OCI-LY7 (cell line): ENCODE measurements around the gene VPS13D. TPM values are rescaled to one million over a fixed set of nuclear protein-coding genes. Genes with fewer than 3 reads are reported as not detected.
"Not testable (repeated sequence)": the region's sequence is repeated elsewhere in the genome, so short reads cannot be mapped to it uniquely, and the experiment has no call there.

ENCODE experiments used
- BruUV-seq: library from RNA; stranded (reverse); fragments of 400-500 nt; replicated peaks from 2 replicates; lab custom pipeline; 2021; lab: Mats Ljungman, UMichigan
- CTCF ChIA-PET: fragments of 300-600 bp; sonication (Branson Sonifier 250); formaldehyde crosslinking; loops from one replicate; lab custom pipeline; 2022; ENCODE audit warnings: antibody characterized with exemption; ENCODE audit not compliant: unreplicated experiment; lab: Charles Lee
- POLR2A ChIA-PET: fragments of 300-600 bp; sonication (Branson Sonifier 250); formaldehyde crosslinking; loops from one replicate; lab custom pipeline; 2022; ENCODE audit warnings: antibody characterized with exemption; lab: Charles Lee
- DNase-seq: peaks from one replicate; pipeline ENCODE4 v3.0.0-alpha.2; 2015; ENCODE audit warnings: low spot score
- H2AFZ ChIP-seq: fragments of 200-600 bp; sonication (generic), shearing (Covaris generic); 2 replicates; pipeline ENCODE4 v1.6.1; 2014; ENCODE audit warnings: mild to moderate bottlenecking, antibody characterized with exemption, low read length, moderate library complexity
- H3K27ac ChIP-seq: fragments of 200-600 bp; sonication (generic); 2 replicates; pipeline ENCODE4 v1.5.1; 2014; ENCODE audit warnings: mixed run types, low read depth, mild to moderate bottlenecking, moderate library complexity, low read length, inconsistent platforms; ENCODE audit not compliant: poor library complexity, severe bottlenecking
- H3K36me3 ChIP-seq: fragments of 200-600 bp; sonication (generic); 2 replicates; pipeline ENCODE4 v1.6.1; 2014; ENCODE audit warnings: mild to moderate bottlenecking, antibody characterized with exemption, low read length, moderate library complexity, mixed read lengths; ENCODE audit not compliant: insufficient read depth
- H3K4me1 ChIP-seq: fragments of 200-600 bp; sonication (generic); 2 replicates; pipeline ENCODE4 v1.5.1; 2014; ENCODE audit warnings: mild to moderate bottlenecking, low read length; ENCODE audit not compliant: insufficient read depth, poor library complexity, severe bottlenecking
- H3K4me2 ChIP-seq: fragments of 200-600 bp; sonication (generic); 2 replicates; pipeline ENCODE4 v1.6.1; 2014; ENCODE audit warnings: mild to moderate bottlenecking, low read length
- H3K4me3 ChIP-seq: fragments of 200-600 bp; sonication (generic); 2 replicates; pipeline ENCODE4 v1.5.1; 2014; ENCODE audit warnings: mild to moderate bottlenecking, low read depth, low read length; ENCODE audit not compliant: poor library complexity, severe bottlenecking
- H3K79me2 ChIP-seq: fragments of 200-600 bp; sonication (generic); 2 replicates; pipeline ENCODE4 v1.6.1; 2016; ENCODE audit warnings: low read depth, mild to moderate bottlenecking, low read length, moderate library complexity, mixed read lengths; ENCODE audit not compliant: insufficient read depth
- H3K9me2 ChIP-seq: fragments of 200-600 bp; sonication (generic); 2 replicates; pipeline ENCODE4 v1.6.1; 2016; ENCODE audit warnings: mild to moderate bottlenecking, low read length, mixed read lengths; ENCODE audit not compliant: insufficient read depth
- H3K9me3 ChIP-seq: fragments of 200-600 bp; sonication (generic); 2 replicates; pipeline ENCODE4 v1.6.1; 2014; ENCODE audit warnings: mild to moderate bottlenecking, mixed run types, low read length, mixed read lengths
- H4K20me1 ChIP-seq: fragments of 200-600 bp; sonication (generic); 2 replicates; pipeline ENCODE4 v1.6.1; 2014; ENCODE audit warnings: mild to moderate bottlenecking, antibody characterized with exemption, low read length, moderate library complexity, mixed read lengths; ENCODE audit not compliant: insufficient read depth
- CTCF ChIP-seq: fragments of 200-600 bp; sonication (generic); conservative IDR thresholded peaks from 2 replicates; pipeline ENCODE4 v1.5.1; 2014; ENCODE audit warnings: mild to moderate bottlenecking, antibody characterized with exemption, low read length, moderate library complexity, mixed read lengths
- EZH2phosphoT487 ChIP-seq: fragments of 200-600 bp; sonication (generic); IDR thresholded peaks from 2 replicates; pipeline ENCODE4 v1.6.1; 2018; ENCODE audit warnings: low read depth, borderline replicate concordance, mild to moderate bottlenecking, mixed run types, antibody characterized with exemption, low read length, moderate library complexity, mixed read lengths
- intact Hi-C: fragments of 100-400 bp; cut with micrococcal nuclease; formaldehyde crosslinking; loops from one replicate; pipeline ENCODE4 v1.10.0; 2022; ENCODE audit not compliant: unreplicated experiment
- total RNA-seq, 2 experiments: library from RNA; depleted of rRNA in 1 of 2; stranded (reverse); fragments of >200 nt in 1 of 2; shearing (Covaris generic) in 1 of 2; gene quantifications; 2 replicates each; pipeline ENCODE4 v1.2.3, GENCODE V29; 2014 to 2022

The VPS13D gene
- total RNA-seq, 2 experiments from 2014 or later = 23.9 to 39.2 TPM

GRCh38 chr1:12215118-12215961 lies 14.5 kb upstream of the VPS13D start:
- Histone ChIP-seq H3K27ac (no peak overlapping the region), H3K4me2 (no peak overlapping the region), H3K79me2 (no peaks in the 10 kb centered on the region), H3K36me3 (no peaks in the 10 kb centered on the region), H3K9me3 (no peaks in the 10 kb centered on the region), H3K4me1 (peaks cover 10% of the 10 kb centered on the region), H2AFZ (no peak overlapping the region), H3K9me2 (no peaks in the 10 kb centered on the region), H3K4me3 (no peak overlapping the region), H4K20me1 (no peaks in the 10 kb centered on the region)
- intact Hi-C loops = no loop called here
- POLR2A ChIA-PET = interaction anchor here (0.5 to 1.2 kb wide), 2 partner anchors 11 to 114 kb away, joined by 3 to 4 read pairs; no protein-coding TSS in a partner anchor
- TF ChIP-seq CTCF = no peak
- no peak for TF ChIP-seq EZH2phosphoT487
- DNase-seq = no peak
- BruUV-seq = no TSS peak
- CTCF ChIA-PET = no interaction called here

GRCh38 chr1:12219800-12220199 lies 10.0 kb upstream of the VPS13D start:
- POLR2A ChIA-PET = no interaction called here
- no peak overlapping the region for H3K27ac ChIP-seq
- TF ChIP-seq EZH2phosphoT487 = no peak
- TF ChIP-seq CTCF = no peak
- no peaks in the 10 kb centered on the region for H3K4me1 ChIP-seq
- no peaks in the 10 kb centered on the region for H3K36me3 ChIP-seq
- no peaks in the 10 kb centered on the region for H4K20me1 ChIP-seq
- intact Hi-C loops = no loop called here
- no peak overlapping the region for H2AFZ ChIP-seq
- CTCF ChIA-PET = no interaction called here
- H3K4me3 ChIP-seq = no peak overlapping the region
- no peak overlapping the region for H3K4me2 ChIP-seq
- no peaks in the 10 kb centered on the region for H3K79me2 ChIP-seq
- no peaks in the 10 kb centered on the region for H3K9me2 ChIP-seq
- H3K9me3 ChIP-seq = no peaks in the 10 kb centered on the region
- no peak for DNase-seq
- no TSS peak for BruUV-seq

- H2AFZ ChIP-seq = no peak overlapping the region
- DNase-seq = no peak
- ChIA-PET CTCF (no interaction called here), POLR2A (no interaction called here)
- H3K4me3 ChIP-seq = no peak overlapping the region
- no peaks in the 10 kb centered on the region for H3K4me1 ChIP-seq
- TF ChIP-seq EZH2phosphoT487 (no peak), CTCF (no peak)
- no peaks in the 10 kb centered on the region for H4K20me1 ChIP-seq
- H3K79me2 ChIP-seq = no peaks in the 10 kb centered on the region
- intact Hi-C loops = no loop called here
- no peak overlapping the region for H3K27ac ChIP-seq
- no peaks in the 10 kb centered on the region for H3K9me3 ChIP-seq
- no TSS peak for BruUV-seq
- H3K9me2 ChIP-seq = no peaks in the 10 kb centered on the region
- H3K36me3 ChIP-seq = no peaks in the 10 kb centered on the region
- no peak overlapping the region for H3K4me2 ChIP-seq
These were observed 8.9 kb upstream of the VPS13D start for GRCh38 chr1:12220890-12221289.

GRCh38 chr1:12222700-12223099 lies 7.1 kb upstream of the VPS13D start:
- H4K20me1 ChIP-seq, H3K9me3 ChIP-seq, H3K4me3 ChIP-seq, H3K79me2 ChIP-seq, DNase-seq, H2AFZ ChIP-seq, H3K36me3 ChIP-seq, POLR2A ChIA-PET, CTCF ChIA-PET, BruUV-seq, H3K4me1 ChIP-seq, intact Hi-C loops, H3K4me2 ChIP-seq, H3K9me2 ChIP-seq, H3K27ac ChIP-seq: not testable (repeated sequence)
